Sigmoid colon (tissue), 7 donors: ENCODE results near the gene RAB36. TPM values are rescaled to one million over a fixed set of nuclear protein-coding genes. Genes with fewer than 3 reads are reported as not detected.
A peak's percentile ranks its signal among the peaks of the same experiment; 100 is the strongest.

Source experiments
- DNase-seq: peaks from one replicate; pipeline ENCODE4 v3.0.0-alpha.2; 2019
- H3K27ac ChIP-seq, 4 donors: fragments of 200-600 bp; sonication (generic); one replicate each; pipeline ENCODE4 v1.5.1; 2016 to 2019; ENCODE audit warnings: mild to moderate bottlenecking in 1 of 4
- H3K27me3 ChIP-seq, 3 donors: fragments of 200-600 bp; sonication (generic); one replicate each; pipeline ENCODE4 v1.5.1; 2019; ENCODE audit warnings: mild to moderate bottlenecking in 1 of 3
- H3K36me3 ChIP-seq, 4 donors: fragments of 200-600 bp; sonication (generic); one replicate each; pipeline ENCODE4 v1.5.1; 2016 to 2019
- H3K4me1 ChIP-seq, 4 donors: fragments of 200-600 bp; sonication (generic); one replicate each; pipeline ENCODE4 v1.5.1; 2017 to 2019
- H3K4me3 ChIP-seq, 4 donors: fragments of 200-600 bp; sonication (generic); one replicate each; pipeline ENCODE4 v1.5.1; 2017 to 2019; ENCODE audit warnings: mild to moderate bottlenecking in 2 of 4, moderate library complexity in 1 of 4
- H3K9me3 ChIP-seq, 4 donors: fragments of 200-600 bp in 3 of 4; sonication (generic) in 3 of 4; one replicate each; pipeline versions ENCODE4 v1.5.1 to v1.6.1; 2013 to 2019
- EP300 ChIP-seq, 4 donors: sonication (generic); formaldehyde crosslinking; IDR thresholded peaks; one replicate each; pipeline ENCODE4 v1.6.1; 2017; ENCODE audit warnings: antibody characterized with exemption in 4 of 4
- POLR2A ChIP-seq, 2 donors: fragments of 450-650 bp; IDR thresholded peaks; one replicate each; pipeline ENCODE4 v1.6.1; 2016; ENCODE audit warnings: antibody characterized with exemption in 2 of 2, mild to moderate bottlenecking in 2 of 2, moderate library complexity in 2 of 2
- POLR2AphosphoS5 ChIP-seq, 4 donors: sonication (generic); formaldehyde crosslinking; IDR thresholded peaks; one replicate each; pipeline ENCODE4 v1.6.1; 2017; ENCODE audit warnings: antibody characterized with exemption in 4 of 4
- WGBS, 2 donors: extraction: QIAGEN DNeasy Blood & Tissue Kit; methylation state at CpG; one replicate each; pipeline ENCODE4 v1.1.7; 2013; 5-methylcytosine and 5-hydroxymethylcytosine counted together
- intact Hi-C: fragments of 100-400 bp; cut with DNase I; formaldehyde crosslinking; loops from one replicate; pipeline ENCODE4 v1.15.1; 2023
- polyA plus RNA-seq, 3 donors: library from polyadenylated mRNA; stranded (reverse); fragments of 200-250 nt; gene quantifications; one replicate each; pipeline ENCODE4 v1.2.3, GENCODE V29; 2013
- total RNA-seq, 4 donors: library from RNA; depleted of rRNA; stranded (reverse); fragments of >200 nt; gene quantifications; one replicate each; pipeline ENCODE4 v1.1.0, GENCODE V29; 2016
- TF ChIP-seq, protein P1 (sequence below), 4 experiments: fragments of 450-650 bp in 3 of 4; fragments of 200-600 bp in 1 of 4; IDR thresholded peaks; one replicate each; pipeline ENCODE4 v1.5.1; 2016 to 2019; ENCODE audit warnings: antibody characterized with exemption in 4 of 4, mild to moderate bottlenecking in 3 of 4, moderate library complexity in 2 of 4
- donor health status: healthy with polysubstance abuse.
- donor health status: Bipolar disorder and iron deficiency.
- donor health status: healthy.

Gene RAB36
- total and polyA plus RNA-seq, 7 donors = 0.23 to 5.3 (median 2.1) TPM

DNA sequence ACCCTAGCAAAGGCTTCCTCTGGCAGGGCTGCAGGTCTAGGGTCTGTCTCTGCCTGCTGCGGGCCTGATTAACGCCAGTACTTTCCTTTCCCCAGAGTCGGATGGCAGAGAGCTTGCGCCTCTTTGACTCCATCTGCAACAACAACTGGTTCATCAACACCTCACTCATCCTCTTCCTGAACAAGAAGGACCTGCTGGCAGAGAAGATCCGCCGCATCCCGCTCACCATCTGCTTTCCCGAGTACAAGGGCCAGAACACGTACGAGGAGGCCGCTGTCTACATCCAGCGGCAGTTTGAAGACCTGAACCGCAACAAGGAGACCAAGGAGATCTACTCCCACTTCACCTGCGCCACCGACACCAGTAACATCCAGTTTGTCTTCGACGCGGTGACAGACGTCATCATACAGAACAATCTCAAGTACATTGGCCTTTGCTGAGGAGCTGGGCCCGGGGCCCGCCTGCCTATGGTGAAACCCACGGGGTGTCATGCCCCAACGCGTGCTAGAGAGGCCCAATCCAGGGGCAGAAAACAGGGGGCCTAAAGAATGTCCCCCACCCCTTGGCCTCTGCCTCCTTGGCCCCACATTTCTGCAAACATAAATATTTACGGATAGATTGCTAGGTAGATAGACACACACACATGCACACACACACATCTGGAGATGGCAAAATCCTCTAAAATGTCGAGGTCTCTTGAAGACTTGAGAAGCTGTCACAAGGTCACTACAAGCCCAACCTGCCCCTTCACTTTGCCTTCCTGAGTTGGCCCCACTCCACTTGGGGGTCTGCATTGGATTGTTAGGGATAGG is 22.1 kb upstream of the RAB36 start:
- Histone ChIP-seq H3K27me3 (no peaks in the 10 kb centered on the region), H3K9me3 (no peaks in the 10 kb centered on the region), H3K4me1 (peaks cover 0 to 7% (median 3%) of the 10 kb centered on the region in 4 donors), H3K4me3 (no peak overlapping the region), H3K36me3 (peaks cover 0 to 7% (median 0%) of the 10 kb centered on the region in 4 donors), H3K27ac (no peak overlapping the region)
- DNase-seq = no peak
- WGBS, 2 donors = 95% methylated on average over 26 of the region's 26 CpGs
- TF ChIP-seq, protein P1, sequence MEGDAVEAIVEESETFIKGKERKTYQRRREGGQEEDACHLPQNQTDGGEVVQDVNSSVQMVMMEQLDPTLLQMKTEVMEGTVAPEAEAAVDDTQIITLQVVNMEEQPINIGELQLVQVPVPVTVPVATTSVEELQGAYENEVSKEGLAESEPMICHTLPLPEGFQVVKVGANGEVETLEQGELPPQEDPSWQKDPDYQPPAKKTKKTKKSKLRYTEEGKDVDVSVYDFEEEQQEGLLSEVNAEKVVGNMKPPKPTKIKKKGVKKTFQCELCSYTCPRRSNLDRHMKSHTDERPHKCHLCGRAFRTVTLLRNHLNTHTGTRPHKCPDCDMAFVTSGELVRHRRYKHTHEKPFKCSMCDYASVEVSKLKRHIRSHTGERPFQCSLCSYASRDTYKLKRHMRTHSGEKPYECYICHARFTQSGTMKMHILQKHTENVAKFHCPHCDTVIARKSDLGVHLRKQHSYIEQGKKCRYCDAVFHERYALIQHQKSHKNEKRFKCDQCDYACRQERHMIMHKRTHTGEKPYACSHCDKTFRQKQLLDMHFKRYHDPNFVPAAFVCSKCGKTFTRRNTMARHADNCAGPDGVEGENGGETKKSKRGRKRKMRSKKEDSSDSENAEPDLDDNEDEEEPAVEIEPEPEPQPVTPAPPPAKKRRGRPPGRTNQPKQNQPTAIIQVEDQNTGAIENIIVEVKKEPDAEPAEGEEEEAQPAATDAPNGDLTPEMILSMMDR (IDR thresholded peaks at IDR 0.05) = no peak
- TF ChIP-seq EP300 (IDR thresholded peaks at IDR 0.05) (no peak), POLR2AphosphoS5 (IDR thresholded peaks at IDR 0.05) (no peak), POLR2A (IDR thresholded peaks at IDR 0.05) (no peak)
- intact Hi-C loops = no loop called here

- H3K27me3 ChIP-seq = no peaks in the 10 kb centered on the region
- peaks cover 0 to 7% (median 5%) of the 10 kb centered on the region in 4 donors for H3K4me1 ChIP-seq
- H3K36me3 ChIP-seq = peaks cover 0 to 7% (median 0%) of the 10 kb centered on the region in 4 donors
- no peaks in the 10 kb centered on the region for H3K9me3 ChIP-seq
- DNase-seq = no peak
- H3K4me3 ChIP-seq = no peak overlapping the region
- intact Hi-C loops = no loop called here
- 82 to 88% methylated on average over 9 of the region's 9 CpGs for whole genome bisulfite sequencing, 2 donors
- no peak overlapping the region for H3K27ac ChIP-seq
- TF ChIP-seq POLR2A (IDR thresholded peaks at IDR 0.05) = no peak
- TF ChIP-seq, protein P1 (IDR thresholded peaks at IDR 0.05) = no peak
- TF ChIP-seq EP300 (IDR thresholded peaks at IDR 0.05) = no peak
- no peak for TF ChIP-seq POLR2AphosphoS5 (IDR thresholded peaks at IDR 0.05)
Observed at GRCh38 chr22:23123804-23124254, 21.4 kb upstream of the RAB36 start.

- peaks cover 0 to 7% (median 0%) of the 10 kb centered on the region in 4 donors for H3K36me3 ChIP-seq
- H3K27me3 ChIP-seq = no peaks in the 10 kb centered on the region
- TF ChIP-seq EP300 (IDR thresholded peaks at IDR 0.05) = no peak
- no peak for TF ChIP-seq POLR2A (IDR thresholded peaks at IDR 0.05)
- no peak for TF ChIP-seq POLR2AphosphoS5 (IDR thresholded peaks at IDR 0.05)
- TF ChIP-seq, protein P1 (IDR thresholded peaks at IDR 0.05) = no peak
- peak overlapping the region in 1 of 4 donors; percentile 19 for H3K27ac ChIP-seq
- no peak overlapping the region for H3K4me3 ChIP-seq
- no peaks in the 10 kb centered on the region for H3K9me3 ChIP-seq
- WGBS, 2 donors = 80 to 82% methylated on average over 19 of the region's 19 CpGs
- peaks cover 0 to 7% (median 5%) of the 10 kb centered on the region in 4 donors for H3K4me1 ChIP-seq
- DNase-seq = no peak
- intact Hi-C loops = no loop called here
Observed at GRCh38 chr22:23124611-23125511, 20.4 kb upstream of the RAB36 start.

DNA sequence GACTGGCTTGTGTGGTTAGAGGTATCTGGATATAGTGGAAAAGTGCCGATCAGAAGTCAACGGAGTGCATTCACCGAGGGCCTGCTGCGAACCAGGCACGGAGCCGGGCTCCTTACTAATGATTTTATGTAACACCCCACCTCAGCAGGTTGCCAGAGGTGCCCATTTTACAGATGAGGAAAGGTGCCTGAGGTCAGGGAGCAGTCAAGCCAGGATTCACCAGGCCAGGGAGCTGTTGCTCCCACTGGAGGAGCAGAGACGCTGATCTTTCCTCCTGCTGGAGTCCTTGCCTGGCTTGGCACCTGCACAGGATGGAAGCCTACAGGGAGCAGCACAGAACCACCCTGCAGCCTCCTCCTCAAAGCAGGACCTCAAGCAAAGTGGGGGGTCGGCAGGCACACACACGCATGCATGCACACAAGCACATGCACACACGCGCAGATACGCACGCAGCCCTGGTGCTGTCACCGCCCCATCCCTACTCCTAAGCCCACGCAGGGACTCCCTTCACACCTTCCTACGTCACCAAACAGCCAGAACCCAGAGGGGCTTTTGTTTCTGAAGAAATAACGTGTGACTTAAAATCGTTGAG is 19.7 kb upstream of the RAB36 start:
- intact Hi-C loops = no loop called here
- Histone ChIP-seq H3K36me3 (peaks cover 0 to 7% (median 0%) of the 10 kb centered on the region in 4 donors), H3K4me1 (peaks cover 0 to 7% (median 5%) of the 10 kb centered on the region in 4 donors), H3K27me3 (no peaks in the 10 kb centered on the region), H3K27ac (no peak overlapping the region), H3K9me3 (no peaks in the 10 kb centered on the region), H3K4me3 (no peak overlapping the region)
- DNase-seq = no peak
- WGBS, 2 donors = 87 to 92% methylated on average over 18 of the region's 18 CpGs
- TF ChIP-seq, protein P1 (IDR thresholded peaks at IDR 0.05) = no peak
- TF ChIP-seq POLR2A (IDR thresholded peaks at IDR 0.05) (no peak), EP300 (IDR thresholded peaks at IDR 0.05) (no peak), POLR2AphosphoS5 (IDR thresholded peaks at IDR 0.05) (no peak)
